Fibroblast of pulmonary artery (primary cell): ENCODE measurements around the gene GMPR2.

Experiments
- DNase-seq: peaks from one replicate; pipeline ENCODE4 v3.0.0-alpha.2; 2010; ENCODE audit warnings: low read depth
- H3K4me3 ChIP-seq: replicated peaks from 2 replicates; pipeline ENCODE4 v1.5.1; 2011; ENCODE audit warnings: low read depth, mild to moderate bottlenecking, control low read depth, low read length, moderate library complexity
- CTCF ChIP-seq: IDR thresholded peaks from 2 replicates; pipeline ENCODE4 v1.5.1; 2011; ENCODE audit warnings: mild to moderate bottlenecking, control low read depth, low read length, inconsistent platforms; ENCODE audit errors: missing control alignments

The GMPR2 gene

GRCh38 chr14:24204163-24205146, 28.3 kb upstream of the GMPR2 start:
- no peak overlapping the region for H3K4me3 ChIP-seq
- no peak for TF ChIP-seq CTCF
- DNase-seq: no peak

DNA sequence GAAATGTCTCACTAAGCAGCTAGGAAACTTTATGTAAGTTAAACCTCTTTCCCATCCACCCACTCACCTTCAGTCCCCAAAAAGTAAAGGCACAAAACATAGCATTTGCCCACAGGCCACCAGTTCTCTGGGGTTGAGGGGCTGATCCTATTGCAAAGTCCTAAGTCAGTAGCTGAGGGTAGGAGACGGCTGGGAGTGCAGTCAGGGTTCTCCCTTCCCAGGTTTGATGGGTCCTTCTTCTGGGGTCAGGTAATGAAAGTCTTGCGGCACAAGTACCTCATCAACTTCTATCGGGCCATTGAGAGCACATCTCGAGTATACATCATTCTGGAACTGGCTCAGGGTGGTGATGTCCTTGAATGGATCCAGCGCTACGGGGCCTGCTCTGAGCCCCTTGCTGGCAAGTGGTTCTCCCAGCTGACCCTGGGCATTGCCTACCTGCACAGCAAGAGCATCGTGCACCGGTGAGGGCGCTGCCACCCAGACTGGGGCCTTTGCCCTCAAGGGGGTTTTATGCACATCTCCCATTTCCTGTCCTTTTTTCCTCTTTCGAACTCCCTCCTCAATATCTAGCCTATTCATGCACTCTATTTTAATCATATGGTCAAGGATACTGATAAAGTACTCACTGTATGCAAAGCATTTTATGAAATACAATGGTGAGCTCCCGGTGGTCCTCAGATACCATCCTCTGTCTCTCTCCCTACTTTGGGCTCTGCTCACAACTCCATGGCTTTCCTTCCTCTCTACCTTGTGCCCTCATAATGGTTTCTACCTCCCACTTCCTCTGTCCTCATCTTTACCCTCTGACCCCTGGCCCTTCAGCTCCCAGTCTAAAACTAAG, 26.2 kb upstream of the GMPR2 start:
- H3K4me3 ChIP-seq: no peak overlapping the region
- no peak for DNase-seq
- no peak for TF ChIP-seq CTCF

DNA sequence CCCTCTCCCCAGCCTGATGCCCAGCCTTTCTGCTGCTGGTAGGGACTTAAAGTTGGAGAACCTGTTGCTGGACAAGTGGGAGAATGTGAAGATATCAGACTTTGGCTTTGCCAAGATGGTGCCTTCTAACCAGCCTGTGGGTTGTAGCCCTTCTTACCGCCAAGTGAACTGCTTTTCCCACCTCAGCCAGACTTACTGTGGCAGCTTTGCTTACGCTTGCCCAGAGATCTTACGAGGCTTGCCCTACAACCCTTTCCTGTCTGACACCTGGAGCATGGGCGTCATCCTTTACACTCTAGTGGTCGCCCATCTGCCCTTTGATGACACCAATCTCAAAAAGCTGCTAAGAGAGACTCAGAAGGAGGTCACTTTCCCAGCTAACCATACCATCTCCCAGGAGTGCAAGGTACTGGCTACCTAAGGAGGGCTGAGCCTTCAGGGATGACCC, 25.6 kb upstream of the GMPR2 start:
- DNase-seq: no peak
- no peak for TF ChIP-seq CTCF

GRCh38 chr14:24207625-24208024, 25.1 kb upstream of the GMPR2 start:
- H3K4me3 ChIP-seq: no peak overlapping the region
- DNase-seq: no peak
- no peak for TF ChIP-seq CTCF

More for the DNA sequence above, 25.6 kb upstream of the GMPR2 start:
- no peak overlapping the region for H3K4me3 ChIP-seq

DNA sequence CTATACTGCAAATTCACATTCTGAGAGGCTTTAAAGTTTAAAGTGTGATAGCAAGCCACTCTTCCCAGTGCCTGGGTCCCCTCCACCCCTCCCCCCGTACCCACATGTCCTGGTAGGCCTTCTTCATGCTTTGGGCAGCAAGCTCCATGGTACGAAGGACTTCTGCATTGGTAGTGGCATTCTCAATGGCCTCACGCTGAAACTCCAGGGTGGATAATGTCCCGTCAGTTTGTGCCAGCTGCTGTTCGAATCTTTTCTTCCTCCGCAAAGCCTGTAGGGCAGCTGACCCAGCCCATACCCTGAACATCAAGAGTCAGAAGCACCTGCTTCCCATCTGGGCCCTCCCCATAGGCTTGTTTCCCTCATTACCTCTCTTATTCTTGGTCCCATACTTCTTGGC, 21.4 kb upstream of the GMPR2 start:
- H3K4me3 ChIP-seq: no peak overlapping the region
- TF ChIP-seq CTCF: no peak
- DNase-seq: no peak

DNA sequence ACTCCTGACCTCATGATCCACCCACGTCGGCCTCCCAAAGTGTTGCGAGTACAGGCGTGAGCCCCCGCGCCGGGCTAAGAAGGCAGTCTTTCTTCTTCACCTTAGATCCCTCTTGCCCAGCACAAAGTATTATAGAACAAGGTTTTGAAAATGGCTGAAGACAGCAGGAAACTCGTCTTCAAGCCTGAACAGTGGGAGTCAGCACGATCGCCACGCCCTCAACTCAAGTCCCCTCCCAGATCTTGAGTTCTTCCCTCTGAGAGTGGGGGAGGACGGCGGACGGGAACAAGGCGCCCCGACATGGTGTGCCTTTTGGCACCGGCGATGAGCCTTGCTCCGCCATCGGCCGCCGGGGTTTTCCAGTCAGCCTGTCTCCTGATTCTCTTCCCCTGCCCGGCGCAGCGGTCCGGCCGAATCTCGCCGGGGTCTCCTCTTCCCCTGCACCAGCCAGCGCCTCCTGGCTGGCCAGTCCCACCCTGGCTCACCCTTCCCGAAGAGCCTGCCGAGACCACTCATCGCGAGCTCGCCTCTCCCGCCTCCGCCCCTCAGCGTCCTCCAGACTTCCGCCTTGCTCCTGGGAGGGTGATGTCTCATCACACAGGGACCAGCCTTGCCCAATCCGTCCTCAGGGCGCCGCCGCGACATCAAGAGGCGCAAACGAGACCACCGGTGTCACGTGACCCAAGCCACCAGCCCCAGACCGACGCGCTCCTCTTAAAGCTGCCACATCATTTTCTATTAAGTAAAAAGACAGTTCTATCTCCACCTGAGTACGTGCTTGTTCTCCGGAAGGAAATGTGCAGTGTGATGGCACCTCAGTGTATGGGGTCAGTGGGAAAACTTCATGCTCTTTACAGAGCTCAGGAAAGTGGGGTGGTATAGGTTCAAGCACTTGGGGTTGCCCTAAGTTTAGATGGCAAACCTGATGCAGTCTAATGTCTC, 19.5 kb upstream of the GMPR2 start, which contains the start of gene CHMP4A:
Gene CHMP4A (minus strand): TSS at position 565 of the 942 bp plus-strand sequence. CDS start 49 bp downstream, at position 516.
- peak; percentile 9 for TF ChIP-seq CTCF
- H3K4me3 ChIP-seq: peak within 1 kb of the TSS; percentile 64
- DNase-seq: peak; percentile 99
